T-helper 17 cell (primary cell): ENCODE measurements around the gene ATG16L2. TPM values are rescaled to one million over a fixed set of nuclear protein-coding genes. Genes with fewer than 3 reads are reported as not detected.

ENCODE experiments used
- ATAC-seq: fragments of 150-1000 bp; cut with Tn5 transposase; 2 replicates; pipeline ENCODE4 v1.10.0; 2021; ENCODE audit warnings: mild to moderate bottlenecking, moderate library complexity
- DNase-seq, 3 donors: peaks; one replicate each; pipeline versions ENCODE4 v3.0.0 to v3.0.0-alpha.2; 2020 to 2021
- H3K9me3 ChIP-seq: one replicate; pipeline ENCODE4 v1.7.0; 2013; ENCODE audit warnings: low read length, mild to moderate bottlenecking; ENCODE audit not compliant: control insufficient read depth, poor library complexity, severe bottlenecking
- H3K27ac Mint-ChIP-seq: one replicate; pipeline ENCODE4 v1.8.0; 2022; ENCODE audit warnings: mild to moderate bottlenecking, moderate library complexity, mixed read lengths
- H3K27me3 Mint-ChIP-seq: one replicate; pipeline ENCODE4 v1.8.0; 2022; ENCODE audit warnings: mixed read lengths
- H3K36me3 Mint-ChIP-seq: one replicate; pipeline ENCODE4 v1.8.0; 2022; ENCODE audit warnings: low read depth, mixed read lengths
- H3K4me1 Mint-ChIP-seq: one replicate; pipeline ENCODE4 v1.8.0; 2022; ENCODE audit warnings: mild to moderate bottlenecking, mixed read lengths
- H3K4me3 Mint-ChIP-seq: one replicate; pipeline ENCODE4 v1.8.0; 2022; ENCODE audit warnings: mild to moderate bottlenecking, moderate library complexity, mixed read lengths
- total RNA-seq, 4 donors: library from RNA in 2 of 4; stranded (reverse) in 2 of 4; gene quantifications; one replicate each; pipeline ENCODE4 v1.2.3 and lab custom pipeline; 2022 to 2026

The ATG16L2 gene
- total RNA-seq, 2 donors from 2014 or later = 95.4 to 121 TPM

- peaks cover 8% of the 10 kb centered on the region for H3K4me1 Mint-ChIP-seq
Observed at GRCh38 chr11:72860592-72860991, 46.4 kb downstream of the ATG16L2 start.

GRCh38 chr11:72863091-72863490, 48.9 kb downstream of the ATG16L2 start:
- H3K36me3 Mint-ChIP-seq = peaks cover 6% of the 10 kb centered on the region
- peaks cover 8% of the 10 kb centered on the region for H3K4me1 Mint-ChIP-seq
- no peaks in the 10 kb centered on the region for H3K9me3 ChIP-seq
- no peaks in the 10 kb centered on the region for H3K27me3 Mint-ChIP-seq
- H3K4me3 Mint-ChIP-seq = no peak overlapping the region
- ATAC-seq (no peak), DNase-seq (no peak)
- H3K27ac Mint-ChIP-seq = peak overlapping the region; percentile 14

More at GRCh38 chr11:72860592-72860991, 46.4 kb downstream of the ATG16L2 start:
- Mint-ChIP-seq H3K36me3 (peaks cover 6% of the 10 kb centered on the region), H3K4me3 (no peak overlapping the region), H3K27me3 (no peaks in the 10 kb centered on the region), H3K27ac (no peak overlapping the region)
- DNase-seq = no peak
- ATAC-seq = no peak
- H3K9me3 ChIP-seq = no peaks in the 10 kb centered on the region

GRCh38 chr11:72863916-72864315, 49.7 kb downstream of the ATG16L2 start:
- no peak for DNase-seq
- peaks cover 6% of the 10 kb centered on the region for H3K36me3 Mint-ChIP-seq
- no peak for ATAC-seq
- H3K4me3 Mint-ChIP-seq = no peak overlapping the region
- H3K4me1 Mint-ChIP-seq = peaks cover 10% of the 10 kb centered on the region
- H3K9me3 ChIP-seq = no peaks in the 10 kb centered on the region
- H3K27me3 Mint-ChIP-seq = no peaks in the 10 kb centered on the region
- H3K27ac Mint-ChIP-seq = peak overlapping the region; percentile 14

GRCh38 chr11:72864702-72865655, 50.8 kb downstream of the ATG16L2 start:
- peak overlapping the region; percentile 14 for H3K27ac Mint-ChIP-seq

GRCh38 chr11:72867970-72868369, 53.8 kb downstream of the ATG16L2 start:
- H3K27me3 Mint-ChIP-seq = no peaks in the 10 kb centered on the region
- H3K36me3 Mint-ChIP-seq = peaks cover 6% of the 10 kb centered on the region
- H3K4me3 Mint-ChIP-seq = no peak overlapping the region
- ATAC-seq (no peak), DNase-seq (no peak)
- peaks cover 23% of the 10 kb centered on the region for H3K4me1 Mint-ChIP-seq
- peak overlapping the region; percentile 35 for H3K27ac Mint-ChIP-seq
- no peaks in the 10 kb centered on the region for H3K9me3 ChIP-seq

More at GRCh38 chr11:72864702-72865655, 50.8 kb downstream of the ATG16L2 start:
- DNase-seq (no peak), ATAC-seq (no peak)
- peaks cover 18% of the 10 kb centered on the region for H3K4me1 Mint-ChIP-seq
- H3K9me3 ChIP-seq = no peaks in the 10 kb centered on the region
- no peak overlapping the region for H3K4me3 Mint-ChIP-seq
- peaks cover 6% of the 10 kb centered on the region for H3K36me3 Mint-ChIP-seq
- no peaks in the 10 kb centered on the region for H3K27me3 Mint-ChIP-seq

GRCh38 chr11:72869831-72870230, 55.6 kb downstream of the ATG16L2 start:
- H3K27ac Mint-ChIP-seq = no peak overlapping the region
- H3K27me3 Mint-ChIP-seq = no peaks in the 10 kb centered on the region
- H3K9me3 ChIP-seq = no peaks in the 10 kb centered on the region
- DNase-seq (no peak), ATAC-seq (no peak)
- H3K36me3 Mint-ChIP-seq = peaks cover 5% of the 10 kb centered on the region
- H3K4me1 Mint-ChIP-seq = peaks cover 21% of the 10 kb centered on the region
- H3K4me3 Mint-ChIP-seq = no peak overlapping the region

- H3K27me3 Mint-ChIP-seq = no peaks in the 10 kb centered on the region
Observed at GRCh38 chr11:72871119-72871518, 56.9 kb downstream of the ATG16L2 start.

GRCh38 chr11:72872012-72872411, 57.8 kb downstream of the ATG16L2 start:
- ATAC-seq = no peak
- Mint-ChIP-seq H3K4me1 (peaks cover 18% of the 10 kb centered on the region), H3K4me3 (no peak overlapping the region), H3K27ac (no peak overlapping the region), H3K27me3 (no peaks in the 10 kb centered on the region), H3K36me3 (no peaks in the 10 kb centered on the region)
- DNase-seq = no peak
- no peaks in the 10 kb centered on the region for H3K9me3 ChIP-seq

More at GRCh38 chr11:72871119-72871518, 56.9 kb downstream of the ATG16L2 start:
- no peak overlapping the region for H3K4me3 Mint-ChIP-seq
- DNase-seq (no peak), ATAC-seq (no peak)
- peaks cover 3% of the 10 kb centered on the region for H3K36me3 Mint-ChIP-seq
- H3K9me3 ChIP-seq = no peaks in the 10 kb centered on the region
- peaks cover 22% of the 10 kb centered on the region for H3K4me1 Mint-ChIP-seq
- H3K27ac Mint-ChIP-seq = peak overlapping the region; percentile 11

GRCh38 chr11:72875736-72876135, 61.5 kb downstream of the ATG16L2 start:
- H3K36me3 Mint-ChIP-seq = no peaks in the 10 kb centered on the region
- ATAC-seq (no peak), DNase-seq (no peak)
- no peak overlapping the region for H3K27ac Mint-ChIP-seq
- H3K4me3 Mint-ChIP-seq = no peak overlapping the region
- no peaks in the 10 kb centered on the region for H3K27me3 Mint-ChIP-seq
- H3K4me1 Mint-ChIP-seq = peaks cover 7% of the 10 kb centered on the region
- no peaks in the 10 kb centered on the region for H3K9me3 ChIP-seq

- H3K27me3 Mint-ChIP-seq = no peaks in the 10 kb centered on the region
- DNase-seq (no peak), ATAC-seq (no peak)
- no peaks in the 10 kb centered on the region for H3K9me3 ChIP-seq
- no peak overlapping the region for H3K27ac Mint-ChIP-seq
- peaks cover 8% of the 10 kb centered on the region for H3K4me1 Mint-ChIP-seq
- no peak overlapping the region for H3K4me3 Mint-ChIP-seq
- H3K36me3 Mint-ChIP-seq = no peaks in the 10 kb centered on the region
Observed at GRCh38 chr11:72876147-72876546, 61.9 kb downstream of the ATG16L2 start.

Other genes with a start within 250 kb of the ATG16L2 start
- 1 to 10 TPM; 2.7 to 4.9 TPM for gene PDE2A, start 140.0 kb upstream of the ATG16L2 start, total RNA-seq
- 100 to 1,000 TPM in 1 of 2 donors, 10 to 100 TPM in 1; 93.3 to 108 TPM for gene ARAP1, start 62.0 kb upstream of the ATG16L2 start, total RNA-seq
- 10 to 100 TPM; 12.9 to 17.7 TPM for gene STARD10, start 20.4 kb upstream of the ATG16L2 start, total RNA-seq